ACHN (cell line): ENCODE results near the gene DEFB128.

ENCODE experiments used
- DNase-seq: peaks from one replicate; pipeline ENCODE4 v3.0.0-alpha.2; 2015
- in situ Hi-C: cut with HindIII; loops from 2 replicates; pipeline ENCODE4 v1.10.0; 2017; ENCODE audit warnings: low sequenced_read_pairs, low pct_ligation_motif_present, low pct_unique_long_range_greater_than_20kb

The DEFB128 gene

DNA sequence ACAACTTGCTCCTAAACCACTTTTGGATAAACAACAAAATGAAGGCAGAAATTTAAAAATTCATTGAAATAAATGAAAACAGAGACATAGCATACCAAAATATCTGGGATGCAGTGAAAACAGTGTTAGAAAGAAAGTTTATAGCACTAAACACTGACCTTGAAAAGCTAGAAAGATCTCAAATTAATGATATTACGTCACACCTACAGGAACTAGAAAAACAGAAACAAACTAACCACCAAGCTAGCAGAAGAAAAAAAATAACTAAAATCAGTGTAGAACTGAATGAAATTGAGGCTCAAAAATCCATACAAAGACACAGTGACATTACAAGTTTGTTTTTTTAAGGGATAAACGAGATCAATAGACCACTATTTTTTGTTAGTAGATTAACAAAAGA is 5.2 kb downstream of the DEFB128 start:
- in situ Hi-C loops: no loop called here
- no peak for DNase-seq

- in situ Hi-C loops: no loop called here
- no peak for DNase-seq
Observed at GRCh38 chr20:168876-169275, 20.6 kb downstream of the DEFB128 start.

DNA sequence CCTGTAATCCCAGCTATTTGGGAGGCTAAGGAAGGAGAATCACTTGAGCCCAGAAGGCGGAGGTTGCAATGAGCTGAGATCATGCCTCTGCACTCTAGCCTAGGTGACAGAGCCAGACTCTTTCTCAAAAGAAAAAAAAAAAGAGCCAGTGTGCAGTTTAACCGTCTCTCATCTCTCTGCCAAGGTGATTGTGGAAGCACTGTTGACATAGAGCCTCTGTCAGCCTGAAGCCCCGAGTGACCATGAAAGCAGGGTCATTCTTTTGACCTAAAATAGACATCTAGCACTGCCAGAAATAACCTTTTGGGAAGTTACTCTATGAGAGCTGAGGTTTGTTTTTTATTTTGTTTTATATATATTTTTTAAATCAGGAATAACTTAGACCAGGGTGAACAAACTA is 24.9 kb downstream of the DEFB128 start:
- in situ Hi-C loops: no loop called here

GRCh38 chr20:157154-157553 is 32.4 kb downstream of the DEFB128 start, which contains the start of gene DEFB127:
DEFB127 (plus strand) TSS chr20:157454; CDS start chr20:157545, 91 bp downstream.
- no peak for DNase-seq
- in situ Hi-C loops: no loop called here

More for the DNA sequence above, 24.9 kb downstream of the DEFB128 start:
- no peak for DNase-seq

DNA sequence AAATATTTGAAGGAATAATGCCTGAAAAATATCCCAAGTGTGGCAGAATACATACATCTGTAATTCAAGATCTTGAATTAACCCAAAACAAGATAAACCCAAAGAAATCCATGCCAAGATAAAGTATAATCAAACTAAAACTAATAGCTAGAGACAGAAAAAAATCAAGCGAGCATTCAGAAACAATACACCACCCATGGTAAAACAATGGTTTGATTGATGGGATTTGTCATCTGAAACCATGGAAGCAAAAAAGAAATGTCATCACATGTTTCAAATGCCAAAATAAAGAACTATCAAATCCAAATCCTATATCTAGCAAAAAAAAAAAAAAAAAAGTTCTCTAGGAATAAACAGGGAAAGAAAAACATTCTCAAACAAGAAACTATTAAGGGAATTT is 37.4 kb downstream of the DEFB128 start:
- no peak for DNase-seq
- in situ Hi-C loops: no loop called here

- no peak for DNase-seq
- in situ Hi-C loops: no loop called here
Observed at GRCh38 chr20:145877-146276, 43.6 kb downstream of the DEFB128 start.

DNA sequence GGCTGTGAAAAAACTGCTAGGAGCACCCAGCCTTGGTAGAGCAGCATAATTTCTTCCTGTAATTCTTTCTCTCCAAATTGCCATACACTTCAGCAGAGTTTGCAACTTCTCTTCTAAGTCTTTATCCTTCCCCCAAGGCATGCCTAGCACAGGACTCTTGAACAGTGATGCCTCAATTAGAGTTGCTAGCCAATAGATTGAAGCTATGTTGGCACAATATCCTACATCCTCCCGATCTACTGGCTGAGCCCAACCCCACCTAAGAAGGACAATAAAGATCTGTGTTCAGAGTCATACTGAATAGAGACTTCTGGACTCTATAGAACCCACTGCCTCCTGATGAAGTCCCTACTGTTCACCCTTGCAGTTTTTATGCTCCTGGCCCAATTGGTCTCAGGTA is 47.2 kb downstream of the DEFB128 start, which contains the start of gene DEFB126:
DEFB126 (plus strand) TSS at position 301 of the 400 bp plus-strand sequence; CDS start at position 340, 39 bp downstream.
- in situ Hi-C loops: no loop called here
- DNase-seq: no peak
